Measurements from ENCODE around the gene RPS6KL1. TPM values are rescaled to one million over a fixed set of nuclear protein-coding genes. Genes with fewer than 3 reads are reported as not detected.

RPS6KL1 gene
- total and polyA plus RNA-seq, 2 experiments from 2014 or later, result 0.23 to 1.4 TPM

- no peak overlapping the region for H3K9ac ChIP-seq
- in situ Hi-C loops (cut with MboI), result no loop called here
- no peaks in the 10 kb centered on the region for H4K20me1 ChIP-seq (ENCODE audit: insufficient read depth)
- no peaks in the 10 kb centered on the region for H3K79me2 ChIP-seq (ENCODE audit: insufficient read depth)
- H3K27ac ChIP-seq, result no peak overlapping the region
- H3K9me3 ChIP-seq (ENCODE audit: low read depth), result no peaks in the 10 kb centered on the region
- no peak for DNase-seq
- 0 out of 2 replicates have a peak overlapping the region, but pooled peaks have one; percentile 67 for H2AFZ ChIP-seq
- no peaks in the 10 kb centered on the region for H3K9me2 ChIP-seq (ENCODE audit: insufficient read depth)
- H3F3A ChIP-seq (ENCODE audit: insufficient read depth), result no peaks in the 10 kb centered on the region
- 0 out of 2 replicates have a peak, but pooled peaks cover 5% of the 10 kb centered on the region for H3K4me1 ChIP-seq (ENCODE audit: insufficient read depth)
- H3K36me3 ChIP-seq (ENCODE audit: low read depth), result no peaks in the 10 kb centered on the region
- no peak overlapping the region for H3K4me3 ChIP-seq
- H3K4me2 ChIP-seq (ENCODE audit: unreplicated experiment), result no peak overlapping the region
- TF ChIP-seq EZH2phosphoT487 (IDR thresholded peaks at IDR 0.05; ENCODE audit: insufficient read depth, low read depth) (no peak), EZH2 (IDR thresholded peaks at IDR 0.05; ENCODE audit: insufficient read depth, poor library complexity, severe bottlenecking) (no peak)
- WGBS, 2 experiments (ENCODE audit: low coverage in 1 of 2, low lambda C conversion rate in 2 of 2, missing lambda C conversion rate in 2 of 2), result 86% methylated on average over 18 to 19 of the region's 19 CpGs
- H3K27me3 ChIP-seq (replicated peaks; ENCODE audit: insufficient read depth), result no peaks in the 10 kb centered on the region
Measured at GRCh38 chr14:74921987-74922751, 891 bp downstream of the RPS6KL1 start.

GRCh38 chr14:74921053-74921620 lies 1.9 kb downstream of the RPS6KL1 start:
- 98% methylated on average over 19 of the region's 19 CpGs for WGBS, 2 experiments (ENCODE audit: low coverage in 1 of 2, low lambda C conversion rate in 2 of 2, missing lambda C conversion rate in 2 of 2)

GRCh38 chr14:74920281-74920680 lies 2.8 kb downstream of the RPS6KL1 start:
- no peaks in the 10 kb centered on the region for H3K9me2 ChIP-seq (ENCODE audit: insufficient read depth)
- no peak overlapping the region for H2AFZ ChIP-seq
- H3K27me3 ChIP-seq (replicated peaks; ENCODE audit: insufficient read depth), result no peaks in the 10 kb centered on the region
- in situ Hi-C loops (cut with MboI), result no loop called here
- 84 to 89% methylated on average over 4 of the region's 4 CpGs for WGBS, 2 experiments (ENCODE audit: low coverage in 1 of 2, low lambda C conversion rate in 2 of 2, missing lambda C conversion rate in 2 of 2)
- 0 out of 2 replicates have a peak, but pooled peaks cover 5% of the 10 kb centered on the region for H3K4me1 ChIP-seq (ENCODE audit: insufficient read depth)
- H3K27ac ChIP-seq, result no peak overlapping the region
- no peak for DNase-seq
- no peaks in the 10 kb centered on the region for H4K20me1 ChIP-seq (ENCODE audit: insufficient read depth)
- no peak overlapping the region for H3K4me2 ChIP-seq (ENCODE audit: unreplicated experiment)
- H3K9ac ChIP-seq, result no peak overlapping the region
- TF ChIP-seq EZH2 (IDR thresholded peaks at IDR 0.05; ENCODE audit: insufficient read depth, poor library complexity, severe bottlenecking) (no peak), EZH2phosphoT487 (IDR thresholded peaks at IDR 0.05; ENCODE audit: insufficient read depth, low read depth) (no peak)
- H3K79me2 ChIP-seq (ENCODE audit: insufficient read depth), result no peaks in the 10 kb centered on the region
- no peaks in the 10 kb centered on the region for H3F3A ChIP-seq (ENCODE audit: insufficient read depth)
- no peaks in the 10 kb centered on the region for H3K9me3 ChIP-seq (ENCODE audit: low read depth)
- H3K36me3 ChIP-seq (ENCODE audit: low read depth), result no peaks in the 10 kb centered on the region
- H3K4me3 ChIP-seq, result no peak overlapping the region

More at GRCh38 chr14:74921053-74921620, 1.9 kb downstream of the RPS6KL1 start:
- Histone ChIP-seq H3K9me2 (ENCODE audit: insufficient read depth) (no peaks in the 10 kb centered on the region), H3F3A (ENCODE audit: insufficient read depth) (no peaks in the 10 kb centered on the region), H3K79me2 (ENCODE audit: insufficient read depth) (no peaks in the 10 kb centered on the region), H2AFZ (no peak overlapping the region), H3K4me3 (no peak overlapping the region), H3K9ac (no peak overlapping the region), H3K27ac (no peak overlapping the region), H4K20me1 (ENCODE audit: insufficient read depth) (no peaks in the 10 kb centered on the region), H3K9me3 (ENCODE audit: low read depth) (no peaks in the 10 kb centered on the region), H3K27me3 (replicated peaks; ENCODE audit: insufficient read depth) (no peaks in the 10 kb centered on the region), H3K4me2 (ENCODE audit: unreplicated experiment) (no peak overlapping the region), H3K36me3 (ENCODE audit: low read depth) (no peaks in the 10 kb centered on the region), H3K4me1 (ENCODE audit: insufficient read depth) (0 out of 2 replicates have a peak, but pooled peaks cover 5% of the 10 kb centered on the region)
- in situ Hi-C loops (cut with MboI), result no loop called here
- TF ChIP-seq EZH2 (IDR thresholded peaks at IDR 0.05; ENCODE audit: insufficient read depth, poor library complexity, severe bottlenecking), result no peak
- TF ChIP-seq EZH2phosphoT487 (IDR thresholded peaks at IDR 0.05; ENCODE audit: insufficient read depth, low read depth), result no peak
- DNase-seq, result no peak

GRCh38 chr14:74919421-74920165 lies 3.5 kb downstream of the RPS6KL1 start:
- Histone ChIP-seq H3K4me1 (ENCODE audit: insufficient read depth) (0 out of 2 replicates have a peak, but pooled peaks cover 5% of the 10 kb centered on the region), H3K4me2 (ENCODE audit: unreplicated experiment) (no peak overlapping the region), H3K36me3 (ENCODE audit: low read depth) (no peaks in the 10 kb centered on the region), H3K9ac (no peak overlapping the region), H2AFZ (no peak overlapping the region), H3K4me3 (no peak overlapping the region), H3K27me3 (replicated peaks; ENCODE audit: insufficient read depth) (no peaks in the 10 kb centered on the region), H3K79me2 (ENCODE audit: insufficient read depth) (no peaks in the 10 kb centered on the region), H3K27ac (no peak overlapping the region), H3F3A (ENCODE audit: insufficient read depth) (no peaks in the 10 kb centered on the region), H4K20me1 (ENCODE audit: insufficient read depth) (no peaks in the 10 kb centered on the region), H3K9me2 (ENCODE audit: insufficient read depth) (no peaks in the 10 kb centered on the region), H3K9me3 (ENCODE audit: low read depth) (no peaks in the 10 kb centered on the region)
- no peak for TF ChIP-seq EZH2phosphoT487 (IDR thresholded peaks at IDR 0.05; ENCODE audit: insufficient read depth, low read depth)
- no peak for TF ChIP-seq EZH2 (IDR thresholded peaks at IDR 0.05; ENCODE audit: insufficient read depth, poor library complexity, severe bottlenecking)
- in situ Hi-C loops (cut with MboI), result loop anchor here (10.0 kb wide), 1 partner anchor 175 kb away; no protein-coding TSS in a partner anchor
- 67 to 68% methylated on average over 15 to 22 of the region's 22 CpGs for WGBS, 2 experiments (ENCODE audit: low coverage in 1 of 2, low lambda C conversion rate in 2 of 2, missing lambda C conversion rate in 2 of 2)
- peak; percentile 82 for DNase-seq
